OCI-M2 (cell line): ENCODE results near the gene HLA-DQA1.
"Not testable (repeated sequence)": the region's sequence is repeated elsewhere in the genome, so short reads cannot be mapped to it uniquely, and the experiment has no call there.

Experiments used
- DNase-seq: peaks from one replicate; lab custom pipeline; 2025; ENCODE audit not compliant: unreplicated experiment; lab: John Stamatoyannopoulos, UW

Gene HLA-DQA1

DNA sequence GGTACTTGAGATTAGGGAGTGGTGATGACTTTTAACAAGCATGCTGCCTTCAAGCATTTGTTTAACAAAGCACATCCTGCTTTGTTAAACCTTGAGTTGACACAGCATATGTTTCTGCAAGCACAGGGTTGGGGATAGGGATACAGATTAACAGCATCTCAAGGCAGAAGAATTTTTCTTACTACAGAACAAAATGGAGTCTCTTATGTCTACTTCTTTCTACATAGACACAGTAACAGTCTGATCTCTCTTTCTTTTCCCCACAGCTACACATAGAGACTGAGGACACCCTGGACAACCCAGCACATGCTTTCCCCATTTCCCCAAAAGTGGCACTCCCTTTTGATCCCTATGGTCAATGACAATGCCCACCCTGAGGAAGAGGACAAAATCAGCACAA is 20.6 kb downstream of the HLA-DQA1 start:
- DNase-seq = not testable (repeated sequence)

DNA sequence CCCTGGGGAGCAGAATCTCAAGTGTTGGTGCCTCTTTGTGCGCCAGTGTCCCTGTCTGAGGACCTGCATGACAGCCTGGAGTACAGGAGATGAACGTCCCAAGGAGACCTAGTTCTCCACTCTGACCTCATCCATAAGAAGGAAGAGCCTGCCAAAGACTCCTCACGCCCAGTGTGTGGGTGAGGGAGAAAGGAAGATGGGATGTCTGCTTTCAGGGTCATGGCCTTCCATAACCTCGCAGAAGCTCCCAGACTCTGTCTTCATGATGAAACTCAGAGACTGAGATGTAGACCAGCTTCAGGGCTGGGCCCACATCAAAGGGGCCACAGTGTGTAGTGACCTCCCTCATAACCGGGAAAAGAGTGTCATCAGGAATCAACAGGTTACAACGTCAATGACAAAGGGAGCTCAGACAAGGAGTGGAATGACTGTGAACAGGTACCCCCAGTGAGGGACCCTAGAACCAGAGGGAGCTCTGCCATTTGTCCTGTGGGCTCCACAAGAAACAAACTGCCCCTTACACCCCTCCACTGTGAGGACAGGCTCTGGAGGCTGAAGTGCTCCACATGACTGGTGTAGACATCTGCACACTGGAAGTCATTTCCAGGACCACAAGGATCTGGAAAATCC is 21.2 kb downstream of the HLA-DQA1 start:
- no peak for DNase-seq

DNA sequence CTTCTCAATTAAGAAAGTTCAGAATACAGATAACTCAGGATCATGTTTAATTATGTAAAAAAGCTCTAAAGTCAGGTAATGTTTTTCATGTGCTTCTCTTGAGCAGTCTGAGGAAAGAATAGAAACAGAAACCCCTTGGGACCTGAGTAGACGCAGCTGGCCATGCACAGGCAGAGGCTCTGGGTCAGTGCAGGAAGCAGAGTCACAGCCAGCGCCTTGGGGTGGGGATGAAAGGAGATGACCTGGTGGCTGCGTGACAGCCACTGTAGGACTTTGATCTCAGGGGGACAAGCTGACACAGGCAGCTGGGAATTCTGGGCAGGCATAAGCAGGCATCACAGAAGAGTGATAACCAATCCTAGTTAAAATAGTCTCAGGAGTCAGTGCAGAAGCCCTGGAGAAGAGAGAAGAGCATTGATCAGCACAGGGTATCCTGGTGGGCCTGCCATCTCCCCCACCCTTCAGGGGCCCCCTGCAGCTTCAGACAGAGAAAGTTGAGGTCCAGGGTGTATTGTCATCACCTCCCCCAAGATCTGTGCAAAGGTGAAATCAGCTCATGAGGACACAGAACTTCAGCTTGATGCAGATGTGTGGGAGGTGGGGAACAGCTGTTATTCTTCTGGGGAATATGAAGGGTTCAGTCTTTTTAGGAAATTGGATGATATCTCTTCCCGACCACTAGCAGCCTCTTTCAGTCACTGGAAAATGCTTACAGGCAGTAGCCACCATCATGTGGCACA is 22.8 kb downstream of the HLA-DQA1 start:
- DNase-seq = no peak

DNA sequence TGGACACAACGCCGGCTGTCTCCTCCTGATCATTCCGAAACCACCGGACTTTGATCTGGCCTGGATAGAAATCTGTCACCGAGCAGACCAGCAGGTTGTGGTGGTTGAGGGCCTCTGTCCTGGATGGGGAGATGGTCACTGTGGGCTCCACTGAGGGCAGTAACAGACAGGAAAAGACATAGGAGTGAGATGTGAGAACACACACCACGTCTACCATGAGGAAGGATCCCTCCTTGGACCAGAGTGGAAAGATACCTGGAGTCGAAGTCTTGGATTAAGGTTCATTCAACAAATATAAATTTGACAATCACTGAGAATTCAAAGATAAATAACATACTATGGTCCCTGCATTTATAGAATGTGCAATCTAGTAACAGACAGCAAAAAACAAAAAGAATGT is 24.9 kb downstream of the HLA-DQA1 start:
- no peak for DNase-seq

DNA sequence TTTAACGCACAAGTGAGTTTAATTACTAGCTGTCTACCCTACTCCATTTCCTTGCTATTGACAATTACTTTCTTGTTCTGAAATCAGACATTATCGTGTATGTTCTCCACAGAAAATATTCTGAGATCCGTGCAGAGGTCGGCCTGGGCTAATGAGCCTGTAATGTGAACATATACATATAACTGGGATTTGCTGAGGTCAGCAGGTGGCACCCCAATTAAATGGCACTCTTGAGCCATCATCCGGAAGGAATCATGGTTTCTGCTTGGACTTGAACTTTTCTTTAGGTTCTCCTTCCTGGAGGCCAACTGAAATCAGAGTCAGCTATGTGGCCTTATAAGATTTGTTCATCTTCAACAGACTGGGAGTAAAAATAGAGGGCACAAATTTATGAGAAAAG is 25.6 kb downstream of the HLA-DQA1 start:
- DNase-seq = no peak

DNA sequence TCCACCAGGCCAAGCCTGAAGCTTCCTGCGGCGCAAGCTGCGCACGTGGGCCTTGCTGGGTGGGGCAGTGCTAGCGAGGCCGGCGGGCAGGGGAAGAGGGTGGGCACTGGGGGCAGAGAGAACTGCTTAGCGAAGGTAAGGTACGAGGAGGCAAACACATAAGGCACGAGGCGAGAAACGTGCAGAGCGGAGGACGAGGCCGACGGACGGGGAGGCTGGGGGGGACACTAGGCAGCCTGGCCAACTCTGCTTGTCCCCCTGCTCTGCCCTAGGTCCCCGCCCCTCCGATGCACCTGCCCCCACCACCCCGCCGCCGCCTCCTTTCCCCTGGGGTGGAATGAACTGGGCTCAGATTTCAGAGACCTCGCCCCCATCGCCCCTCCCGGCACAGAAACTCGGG is 27.1 kb downstream of the HLA-DQA1 start:
- DNase-seq = no peak

DNA sequence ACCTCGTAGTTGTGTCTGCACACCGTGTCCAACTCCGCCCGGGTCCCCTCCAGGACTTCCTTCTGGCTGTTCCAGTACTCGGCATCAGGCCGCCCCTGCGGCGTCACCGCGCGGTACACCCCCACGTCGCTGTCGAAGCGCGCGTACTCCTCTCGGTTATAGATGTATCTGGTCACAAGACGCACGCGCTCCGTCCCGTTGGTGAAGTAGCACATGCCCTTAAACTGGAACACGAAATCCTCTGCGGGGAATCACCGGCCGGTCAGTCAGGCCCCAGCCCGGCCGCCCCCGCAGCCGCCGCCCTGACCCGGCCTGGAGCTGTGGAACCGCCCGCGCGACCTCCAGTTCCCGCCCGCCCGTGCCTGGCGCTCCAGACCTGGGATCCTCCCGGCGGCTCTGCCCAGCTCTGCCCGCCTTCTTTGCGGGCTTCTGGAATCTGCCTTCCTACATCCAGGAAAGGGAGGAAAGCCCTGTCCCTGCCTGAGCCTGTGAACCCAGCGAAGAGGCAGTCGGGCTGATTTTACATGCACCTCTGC is 27.7 kb downstream of the HLA-DQA1 start:
- no peak for DNase-seq

DNA sequence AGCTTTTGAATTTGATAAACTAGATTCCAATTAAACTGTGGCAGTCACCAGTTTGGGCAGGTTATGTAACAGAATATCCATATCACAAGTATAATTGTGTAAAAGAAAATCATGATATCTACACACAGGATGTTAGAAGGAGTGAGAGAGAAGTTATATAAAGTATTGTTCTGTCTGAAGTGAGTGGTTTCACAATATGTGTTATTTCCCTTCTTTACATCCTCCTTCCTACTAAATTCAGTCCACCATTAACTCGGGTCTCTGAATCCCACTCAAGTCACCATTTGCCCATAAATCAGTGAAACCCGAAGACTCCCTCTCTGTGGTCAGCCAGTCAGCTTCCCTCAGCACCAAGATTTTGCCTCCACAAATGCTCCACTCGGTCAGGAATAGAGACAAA is 28.5 kb downstream of the HLA-DQA1 start:
- no peak for DNase-seq

DNA sequence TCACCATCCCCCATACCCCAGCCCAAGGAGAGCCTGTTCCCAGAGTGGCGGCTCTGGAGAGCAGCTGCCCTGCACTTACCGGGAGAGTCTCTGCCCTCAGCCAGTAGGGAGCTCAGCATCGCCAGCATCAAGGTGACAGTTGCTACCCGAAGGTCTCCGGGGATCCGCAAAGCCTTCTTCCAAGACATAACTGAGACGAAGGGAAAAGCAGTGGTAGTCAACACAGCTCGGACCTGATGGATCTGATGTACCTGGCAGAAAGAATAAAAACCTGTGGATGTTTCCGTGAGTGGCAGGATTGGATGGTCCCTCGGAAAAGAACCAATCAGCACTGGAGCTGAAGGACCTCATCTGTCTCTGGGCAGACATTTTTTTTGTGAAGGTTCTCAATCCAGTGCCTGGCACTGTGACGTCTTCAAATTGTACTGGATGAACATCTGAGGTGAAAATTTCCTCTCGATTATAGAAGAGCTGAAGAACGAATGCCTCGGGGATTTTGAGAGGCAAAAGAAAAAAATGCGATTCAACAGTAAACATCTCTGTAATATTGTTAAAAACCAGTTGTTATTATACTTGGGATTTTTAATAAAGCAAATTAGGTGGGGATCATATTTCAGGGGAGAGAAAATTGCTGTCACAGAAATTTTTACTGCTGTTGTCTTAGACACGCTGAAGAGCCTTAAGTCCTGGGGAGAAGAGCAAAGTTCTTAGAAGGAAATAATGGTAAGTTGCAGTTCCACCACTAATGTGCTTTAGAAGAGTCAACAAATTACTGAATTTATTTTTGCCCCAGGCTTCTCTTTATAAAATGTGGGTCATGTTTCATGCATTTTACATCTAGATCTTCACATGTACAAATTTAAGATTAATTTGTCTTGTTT is 29.5 kb downstream of the HLA-DQA1 start, which contains the start of gene HLA-DQB1:
Gene HLA-DQB1, minus strand, starts transcription at position 238 of the 881 bp plus-strand sequence. Its CDS starts 50 bp downstream, at position 188.
- DNase-seq = no peak

DNA sequence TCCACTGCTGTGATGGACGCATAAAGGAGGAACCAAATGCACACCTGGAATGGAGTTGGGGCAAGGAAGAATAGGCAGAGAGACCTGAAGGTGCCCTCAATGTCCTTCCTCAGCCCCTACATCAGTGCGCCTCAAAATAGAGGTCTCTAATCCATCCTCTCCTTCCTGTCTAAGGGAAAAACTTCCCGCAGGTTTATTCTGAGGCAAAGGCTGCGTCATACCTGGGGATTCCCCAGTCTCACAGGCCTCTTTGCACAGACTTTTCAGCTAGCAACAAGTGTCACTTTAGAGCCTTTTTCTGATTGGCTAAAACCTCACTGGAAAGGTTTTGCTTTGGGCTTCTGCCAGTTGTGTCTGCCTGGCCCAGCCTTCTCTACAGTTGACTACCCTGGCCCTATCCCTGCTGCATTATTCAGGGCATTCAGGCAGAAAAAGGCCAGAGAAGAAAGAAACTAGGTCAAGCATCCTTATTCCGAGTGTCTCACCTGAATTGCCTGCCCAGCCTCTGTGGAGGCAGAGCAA is 31.1 kb downstream of the HLA-DQA1 start:
- DNase-seq = no peak

DNA sequence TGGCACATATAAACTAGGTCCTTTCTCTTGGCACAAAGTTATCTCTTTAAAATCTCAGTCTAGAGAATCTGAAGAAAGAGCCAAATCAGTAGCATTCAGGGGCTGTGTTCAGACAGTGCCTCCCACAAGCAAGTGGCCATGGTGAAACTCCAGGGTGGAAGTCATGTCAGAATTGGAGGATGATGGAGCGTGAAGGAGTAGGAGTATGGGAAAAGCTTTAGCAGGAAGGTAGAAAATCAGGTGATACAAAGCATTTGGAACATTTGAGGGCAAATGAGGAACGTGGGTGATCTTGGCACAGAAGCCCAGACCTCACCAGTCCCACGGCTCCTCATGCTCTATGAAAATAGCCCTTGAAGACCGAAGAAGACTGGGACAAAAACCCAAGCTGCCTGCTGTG is 32.0 kb downstream of the HLA-DQA1 start:
- no peak for DNase-seq

DNA sequence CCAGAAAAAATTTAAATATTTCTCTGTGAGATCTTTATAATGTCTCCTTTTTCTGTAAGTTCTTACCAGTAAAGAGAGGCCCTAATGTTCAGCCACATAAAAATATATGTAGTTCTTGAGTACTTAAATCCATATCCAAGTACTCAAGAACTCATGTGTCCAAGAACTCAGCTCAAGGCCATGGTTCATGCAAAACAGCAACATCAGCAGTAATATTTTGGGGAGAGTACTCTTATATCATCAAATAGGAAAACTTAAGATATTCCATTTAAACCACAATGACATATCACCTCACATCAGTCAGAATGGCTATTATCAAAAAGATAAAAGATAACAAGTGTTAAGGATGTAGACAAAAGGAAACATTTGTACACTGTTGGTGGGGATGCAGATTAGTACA is 32.7 kb downstream of the HLA-DQA1 start:
- DNase-seq = no peak

DNA sequence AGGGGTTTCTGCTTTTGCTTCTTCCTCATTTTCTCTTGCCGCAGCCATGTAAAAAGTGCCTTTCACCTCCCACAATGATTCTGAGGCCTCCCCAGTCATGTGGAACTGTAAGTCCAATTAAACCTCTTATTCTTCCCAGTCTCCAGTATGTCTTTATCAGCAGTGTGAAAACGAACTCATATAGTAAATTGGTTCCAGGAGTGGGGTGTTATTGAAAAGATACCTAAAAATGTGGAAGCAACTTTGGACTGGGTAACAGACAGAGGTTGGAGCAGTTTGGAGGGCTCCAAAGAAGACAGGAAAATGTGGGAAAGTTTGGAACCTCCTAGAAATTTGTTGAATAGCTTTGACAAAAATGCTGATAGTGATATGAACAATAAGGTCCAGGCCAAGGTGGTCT is 34.7 kb downstream of the HLA-DQA1 start:
- not testable (repeated sequence) for DNase-seq

DNA sequence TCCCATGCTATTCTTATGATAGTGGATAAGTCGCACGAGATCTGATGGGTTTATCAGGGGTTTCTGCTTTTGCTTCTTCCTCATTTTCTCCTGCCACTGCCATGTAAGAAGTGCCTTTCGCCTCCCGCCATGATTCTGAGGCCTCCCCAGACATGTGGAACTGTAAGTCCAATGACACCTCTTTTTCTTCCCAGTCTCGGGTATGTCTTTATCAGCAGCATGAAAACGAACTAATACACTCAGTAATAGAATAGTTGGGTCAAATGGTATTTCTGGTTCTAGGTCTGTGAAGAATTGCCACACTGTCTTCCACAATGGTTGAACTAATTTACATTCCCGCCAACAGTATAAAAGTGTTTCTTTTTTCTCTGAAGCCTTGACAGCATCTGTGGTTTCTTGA is 36.9 kb downstream of the HLA-DQA1 start:
- not testable (repeated sequence) for DNase-seq

DNA sequence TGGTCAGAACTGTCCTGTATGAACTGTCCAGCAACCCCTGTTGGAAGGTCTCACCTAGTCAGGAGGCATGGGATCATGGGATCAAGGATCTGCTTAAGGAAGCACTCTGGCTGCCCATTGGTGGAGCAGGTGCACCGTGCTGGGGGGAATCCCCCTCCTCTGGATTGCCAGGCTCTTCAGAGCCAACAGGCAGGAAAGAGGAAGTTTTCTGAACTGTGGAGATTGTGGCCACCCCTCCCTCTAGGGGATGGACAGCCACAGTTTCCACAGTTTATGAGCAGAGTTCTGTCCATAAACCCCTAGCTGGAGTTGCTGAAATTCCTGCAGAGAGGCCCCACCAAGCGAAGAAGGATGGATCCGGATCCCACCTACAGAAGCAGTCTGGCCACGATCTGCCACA is 42.3 kb downstream of the HLA-DQA1 start:
- DNase-seq = no peak

DNA sequence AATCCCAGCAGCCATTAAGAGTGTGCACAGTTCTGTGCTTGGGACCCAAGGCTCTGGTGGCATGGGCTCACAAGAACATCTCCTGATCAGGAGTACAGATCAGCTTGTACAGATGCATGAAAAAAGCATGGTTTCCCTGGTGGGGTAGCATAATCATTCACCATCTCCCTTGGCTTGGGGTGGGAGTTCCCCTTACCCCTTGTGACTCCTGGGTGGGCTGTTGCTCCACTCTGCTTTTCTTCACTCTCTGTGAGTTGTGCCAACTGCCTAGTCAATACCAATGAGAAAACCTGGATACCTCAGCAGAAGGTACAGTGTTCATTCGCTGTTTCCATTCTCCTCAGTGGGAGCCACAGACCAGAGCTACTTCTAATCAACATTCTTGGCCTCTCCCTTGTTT is 42.8 kb downstream of the HLA-DQA1 start:
- DNase-seq = no peak

DNA sequence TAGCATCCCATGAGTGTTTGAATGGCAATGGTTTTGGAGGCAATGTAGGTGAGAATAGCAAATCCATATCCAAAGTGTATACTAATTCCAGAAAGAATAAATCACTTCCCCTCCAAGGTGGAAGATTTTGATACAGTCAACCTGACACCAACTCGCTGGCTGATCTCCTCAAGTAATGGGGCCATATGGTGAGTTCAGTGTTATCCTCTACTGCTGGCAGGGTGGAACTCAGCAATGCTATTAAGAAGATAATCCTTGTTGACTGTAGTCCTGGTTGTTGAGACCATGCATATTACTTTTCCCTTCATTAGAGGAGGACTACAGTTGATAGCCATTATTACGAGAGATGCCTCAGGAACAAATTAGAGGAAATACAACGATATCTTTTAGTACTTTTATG is 47.0 kb downstream of the HLA-DQA1 start:
- no peak for DNase-seq

DNA sequence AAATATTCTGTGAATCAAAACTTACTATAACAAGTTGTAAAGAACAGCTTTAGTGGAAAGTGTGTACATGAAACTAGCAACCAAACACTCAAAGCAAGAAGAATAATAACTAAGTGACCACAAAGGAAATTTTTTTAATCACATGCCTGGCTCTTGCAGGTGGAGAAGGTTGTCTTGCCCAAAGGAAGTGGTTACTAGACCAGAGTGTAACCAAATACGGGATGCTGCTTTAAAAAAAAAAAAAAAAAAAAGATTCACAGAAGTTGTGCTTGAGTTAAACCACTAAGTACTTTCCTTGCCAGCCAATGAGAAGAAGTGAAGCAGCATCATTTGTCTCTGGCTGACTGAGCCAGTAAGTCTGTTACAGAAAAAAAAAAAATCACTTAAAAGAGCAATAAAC is 48.4 kb downstream of the HLA-DQA1 start:
- no peak for DNase-seq

DNA sequence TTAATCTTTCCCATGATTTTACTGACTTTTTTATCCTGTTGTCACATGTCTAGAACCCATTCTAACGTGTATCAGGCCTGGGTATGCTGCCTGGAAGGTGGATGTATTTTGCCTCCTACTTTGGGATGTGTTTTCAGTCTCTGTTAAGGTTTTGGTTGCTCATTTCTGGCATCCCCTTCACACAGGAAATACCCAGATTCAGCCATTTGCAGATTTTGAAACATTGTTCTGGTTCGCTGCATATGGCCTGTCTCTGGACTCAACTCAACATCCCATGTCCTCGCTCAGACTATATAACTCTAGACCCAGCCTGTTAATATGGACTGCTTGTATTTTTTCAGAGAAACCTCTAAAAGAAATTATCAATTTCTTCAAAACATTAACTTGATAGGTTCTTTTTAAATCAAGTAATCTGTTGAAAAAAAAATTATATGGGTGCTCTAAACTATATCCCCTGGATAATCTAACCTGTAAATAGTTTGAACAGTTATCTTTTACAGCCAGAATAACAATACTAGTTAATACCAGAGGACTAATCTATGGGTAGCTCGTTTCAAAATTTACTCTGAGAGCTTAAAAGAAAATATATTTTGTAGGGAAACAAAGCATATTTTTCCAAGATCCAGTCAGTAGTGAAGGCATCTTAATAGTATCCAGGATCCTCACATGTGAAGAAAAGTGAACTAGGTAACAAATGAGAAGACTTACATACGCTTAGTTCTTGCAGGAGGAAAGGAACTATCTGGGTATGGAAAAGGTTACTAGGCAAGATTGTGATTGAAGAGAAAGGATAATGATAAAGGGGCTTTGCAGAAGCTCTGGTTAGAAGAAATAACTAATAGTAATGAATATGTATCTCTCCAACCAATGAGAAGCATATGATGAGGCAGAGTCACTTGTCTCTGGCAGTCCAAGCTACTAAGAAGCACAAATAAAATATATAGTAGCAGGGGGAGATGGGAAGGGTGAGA is 52.6 kb downstream of the HLA-DQA1 start:
- no peak for DNase-seq

DNA sequence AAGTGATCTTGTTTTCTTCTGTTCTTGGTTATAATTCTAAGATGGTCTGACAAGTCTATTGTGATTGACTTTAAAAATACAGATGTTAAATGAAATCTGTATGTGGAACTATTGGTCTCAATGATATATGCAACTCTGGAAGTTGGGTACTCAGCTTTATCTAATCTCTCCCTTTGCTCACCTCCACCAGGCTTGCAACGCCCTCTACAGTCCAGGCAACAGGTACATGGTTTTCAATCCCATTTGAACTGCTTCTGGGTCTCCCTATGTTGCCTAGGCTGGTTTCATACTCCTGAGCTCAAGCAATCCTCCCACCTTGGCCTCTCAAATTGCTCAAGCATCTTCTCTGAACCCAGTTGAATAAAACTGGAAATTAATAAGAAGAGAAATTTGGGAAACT is 54.8 kb downstream of the HLA-DQA1 start:
- DNase-seq = no peak
